ENCODE results near the gene ATP6V0A1.

The ATP6V0A1 gene

GRCh38 chr17:42559075-42559474 lies 100.4 kb downstream of the ATP6V0A1 start:
- DNase-seq (ENCODE audit: low read depth in 1 of 2, low spot score in 1 of 2): no peak

DNA sequence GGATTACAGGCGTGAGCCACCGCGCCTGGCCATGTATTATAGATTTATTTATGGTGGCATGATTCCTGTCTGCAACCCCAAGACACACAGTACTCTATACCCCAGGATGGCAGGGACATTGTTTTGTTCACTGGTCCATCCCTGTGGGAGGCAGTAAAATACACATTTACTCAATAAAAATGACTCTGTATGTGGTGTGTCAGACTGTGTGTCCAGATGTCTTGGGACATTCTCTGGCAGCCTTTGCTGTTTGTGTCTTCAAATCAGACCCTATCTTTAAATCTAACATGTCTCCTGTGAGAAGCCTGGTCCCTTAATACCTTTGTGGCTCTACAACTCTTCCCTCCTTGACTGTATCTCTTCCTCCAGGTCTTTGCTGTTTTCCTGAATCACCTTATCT lies 101.6 kb downstream of the ATP6V0A1 start:
- DNase-seq (ENCODE audit: low read depth in 1 of 2, low spot score in 1 of 2): no peak

GRCh38 chr17:42561897-42562387 lies 103.3 kb downstream of the ATP6V0A1 start, which contains the start of gene COASY:
TSS of gene COASY (plus strand) at chr17:42562148. CDS start at chr17:42562623, 475 bp downstream.
- DNase-seq (ENCODE audit: low read depth in 1 of 2, low spot score in 1 of 2): peak; percentile 85 to 91

DNA sequence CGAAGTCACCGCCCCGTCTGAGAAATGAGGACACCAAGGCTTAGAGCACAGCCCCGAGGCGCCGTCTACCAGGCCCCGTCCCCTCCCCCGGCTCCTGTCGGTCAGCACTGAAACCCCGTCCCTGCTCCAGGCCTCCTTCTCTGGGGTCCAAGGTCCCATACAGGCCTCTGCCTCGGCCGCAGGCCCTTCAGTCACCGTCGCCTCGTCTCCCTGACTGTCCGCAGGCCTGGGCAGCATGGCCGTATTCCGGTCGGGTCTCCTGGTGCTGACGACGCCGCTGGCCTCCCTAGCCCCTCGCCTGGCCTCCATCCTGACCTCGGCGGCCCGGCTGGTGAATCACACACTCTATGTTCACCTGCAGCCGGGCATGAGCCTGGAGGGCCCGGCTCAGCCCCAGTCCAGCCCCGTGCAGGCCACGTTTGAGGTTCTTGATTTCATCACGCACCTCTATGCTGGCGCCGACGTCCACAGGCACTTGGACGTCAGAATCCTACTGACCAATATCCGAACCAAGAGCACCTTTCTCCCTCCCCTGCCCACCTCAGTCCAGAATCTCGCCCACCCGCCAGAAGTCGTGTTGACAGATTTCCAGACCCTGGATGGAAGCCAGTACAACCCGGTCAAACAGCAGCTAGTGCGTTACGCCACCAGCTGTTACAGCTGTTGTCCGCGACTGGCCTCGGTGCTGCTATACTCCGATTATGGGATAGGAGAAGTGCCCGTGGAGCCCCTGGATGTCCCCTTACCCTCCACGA lies 103.9 kb downstream of the ATP6V0A1 start:
- no peak for DNase-seq (ENCODE audit: low read depth in 1 of 2, low spot score in 1 of 2)

DNA sequence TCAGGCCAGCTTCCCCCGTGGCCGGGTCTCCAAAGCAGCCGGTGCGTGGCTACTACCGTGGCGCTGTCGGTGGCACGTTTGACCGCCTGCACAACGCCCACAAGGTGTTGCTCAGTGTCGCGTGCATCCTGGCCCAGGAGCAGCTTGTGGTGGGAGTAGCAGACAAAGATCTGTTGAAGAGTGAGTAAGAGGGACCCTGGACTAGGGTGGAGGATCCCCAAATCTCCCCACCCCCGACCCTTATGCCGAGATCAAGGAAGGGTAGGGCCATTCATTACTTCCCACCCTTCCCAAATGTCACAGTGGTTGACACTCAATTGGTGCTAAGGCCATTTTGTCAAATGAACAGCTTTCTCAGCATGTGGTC lies 104.4 kb downstream of the ATP6V0A1 start:
- DNase-seq (ENCODE audit: low read depth in 1 of 2, low spot score in 1 of 2): no peak

DNA sequence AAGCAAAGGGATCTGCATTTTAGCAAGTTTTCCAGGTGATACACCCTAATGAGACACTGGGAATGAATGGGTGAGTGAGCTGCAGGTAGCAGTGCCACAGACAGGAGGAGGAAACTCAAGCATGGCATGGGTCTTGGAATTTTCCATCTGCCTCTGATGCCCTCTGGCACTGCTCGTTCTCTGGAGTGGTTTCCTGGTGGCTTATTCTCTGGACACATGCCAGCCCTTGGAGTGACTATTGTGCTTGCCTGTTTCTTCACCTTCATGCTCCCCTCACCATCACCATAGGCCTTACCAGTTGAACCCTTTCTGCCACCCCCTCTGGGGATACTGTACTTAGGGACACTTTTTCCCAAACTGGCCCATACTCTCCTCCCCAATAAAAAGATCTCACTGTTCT lies 104.9 kb downstream of the ATP6V0A1 start:
- DNase-seq (ENCODE audit: low read depth in 1 of 2, low spot score in 1 of 2): no peak

- no peak for DNase-seq (ENCODE audit: low read depth in 1 of 2, low spot score in 1 of 2)
Observed at GRCh38 chr17:42563950-42564349, 105.3 kb downstream of the ATP6V0A1 start.

GRCh38 chr17:42564815-42565522 lies 106.3 kb downstream of the ATP6V0A1 start:
- DNase-seq (ENCODE audit: low read depth in 1 of 2, low spot score in 1 of 2): no peak

- no peak for DNase-seq (ENCODE audit: low read depth in 1 of 2, low spot score in 1 of 2)
Observed at GRCh38 chr17:42565523-42566214, 107.0 kb downstream of the ATP6V0A1 start.

DNA sequence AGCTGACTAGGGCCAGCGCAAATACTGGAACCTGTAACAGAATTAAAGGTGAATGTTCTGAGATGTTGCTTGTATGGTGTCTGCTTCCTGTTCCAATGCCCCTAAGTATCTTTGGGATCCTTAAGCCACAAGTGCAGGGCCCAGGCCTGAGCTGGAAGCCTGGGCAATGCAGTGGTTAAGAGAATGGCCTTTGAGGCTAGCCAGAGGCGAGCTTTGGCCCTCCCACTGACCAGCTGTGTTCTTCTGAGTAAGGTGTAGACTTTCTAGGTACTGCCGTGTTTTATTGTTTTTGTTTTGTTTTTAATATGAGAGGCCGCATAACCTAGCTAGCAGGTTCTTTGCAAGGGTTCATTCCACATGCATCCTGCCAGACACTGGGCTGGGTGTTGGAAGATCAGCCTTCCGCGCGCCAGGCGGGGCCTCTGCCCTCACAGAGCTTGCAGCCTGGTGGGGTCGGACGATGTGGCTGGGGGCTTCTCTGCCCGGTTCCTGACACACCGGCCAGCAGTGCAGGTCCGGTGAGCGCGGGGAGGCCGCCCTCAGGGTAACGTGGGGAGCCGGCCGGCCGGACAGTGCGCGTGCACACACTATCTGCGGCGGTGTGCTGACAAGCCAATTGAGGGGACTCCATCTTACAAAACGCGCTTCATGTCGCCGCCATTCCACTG lies 107.7 kb downstream of the ATP6V0A1 start:
- no peak for DNase-seq (ENCODE audit: low read depth in 1 of 2, low spot score in 1 of 2)

- peak; percentile 78 to 86 for DNase-seq (ENCODE audit: low read depth in 1 of 2, low spot score in 1 of 2)
Observed at GRCh38 chr17:42566883-42567573, 108.3 kb downstream of the ATP6V0A1 start, which contains the start of gene MLX. TSS of gene MLX (plus strand) at chr17:42567100. CDS start at chr17:42567125, 25 bp downstream.

DNA sequence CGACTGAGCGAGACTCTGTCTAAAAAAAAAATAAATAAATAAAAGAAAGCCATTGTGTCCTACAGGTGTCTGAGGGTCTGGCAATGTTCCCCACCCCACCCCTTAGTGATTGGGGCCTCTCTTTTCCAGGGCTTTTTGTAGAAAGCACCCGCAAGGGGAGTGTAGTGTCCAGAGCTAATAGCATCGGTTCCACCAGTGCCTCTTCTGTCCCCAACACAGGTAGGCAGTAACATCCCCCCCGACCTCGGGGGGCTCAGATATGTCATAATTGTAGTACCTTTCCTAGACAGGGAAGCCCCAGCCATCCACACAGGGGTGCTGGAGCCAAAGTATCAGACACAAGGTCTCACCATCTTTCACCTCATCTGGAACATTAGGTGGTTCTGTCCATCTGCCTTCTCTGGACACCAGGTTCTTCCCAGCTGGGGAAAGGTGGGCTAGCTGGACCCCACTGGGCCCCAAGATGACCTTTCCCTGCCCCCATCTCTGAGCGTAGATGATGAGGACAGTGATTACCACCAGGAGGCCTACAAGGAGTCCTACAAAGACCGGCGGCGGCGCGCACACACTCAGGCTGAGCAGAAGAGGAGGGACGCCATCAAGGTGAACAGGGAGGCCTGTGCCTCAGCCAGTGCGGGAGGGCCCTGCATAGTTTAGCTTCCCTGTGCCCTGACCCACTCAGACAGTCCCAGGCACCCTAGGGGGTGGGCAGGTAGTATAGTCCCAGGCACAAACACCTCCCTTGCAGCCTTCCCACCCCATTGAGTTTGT lies 109.8 kb downstream of the ATP6V0A1 start:
- no peak for DNase-seq (ENCODE audit: low read depth in 1 of 2, low spot score in 1 of 2)

DNA sequence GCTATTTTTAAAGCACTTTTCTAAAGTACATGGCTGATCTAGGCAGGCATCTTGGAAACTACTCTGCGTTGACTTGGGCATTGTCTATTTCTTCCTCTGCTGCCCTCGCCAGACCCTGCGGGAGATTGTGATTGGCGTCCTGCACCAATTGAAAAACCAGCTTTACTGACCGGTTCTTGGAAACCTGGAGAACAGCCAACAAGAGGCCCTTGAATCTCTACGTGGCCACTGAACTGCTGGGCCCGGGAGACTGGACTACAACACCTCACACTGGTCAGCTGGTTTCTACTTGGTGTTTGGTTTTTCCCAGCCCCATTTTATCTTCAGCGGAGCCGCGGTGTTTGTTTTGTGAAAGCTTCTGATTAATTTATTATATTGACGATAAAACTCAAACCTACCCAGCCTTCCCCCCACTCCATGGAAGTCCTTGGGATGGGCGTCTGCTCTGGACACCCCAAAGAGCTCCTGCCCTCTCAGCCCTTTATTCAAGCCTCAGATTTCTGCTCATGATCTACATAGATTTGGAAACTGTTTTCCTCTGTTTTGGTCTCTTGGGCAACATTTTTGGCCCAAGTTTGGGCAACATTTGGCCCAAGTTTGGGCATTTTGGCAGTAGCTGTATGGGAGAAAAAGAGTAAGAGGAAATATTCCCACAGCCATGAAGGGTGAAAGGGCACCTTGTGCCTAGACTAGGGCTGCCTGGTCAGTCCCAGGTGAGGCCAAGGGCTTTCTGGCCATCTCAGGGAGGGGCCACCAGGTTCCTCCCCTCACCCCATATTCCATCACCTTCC lies 113.0 kb downstream of the ATP6V0A1 start:
- DNase-seq (ENCODE audit: low read depth in 1 of 2, low spot score in 1 of 2): no peak

All from activated CD4-positive, alpha-beta T cell treated with anti-CD3 and anti-CD28 coated beads, Interleukin-2, amount 50 U/mL, for 24 hours (primary cell).